ENCODE measurements around the gene BAIAP2L1. TPM values are rescaled to one million over a fixed set of nuclear protein-coding genes. Genes with fewer than 3 reads are reported as not detected.

The BAIAP2L1 gene
- total RNA-seq, 2 experiments from 2014 or later, result 1.7 to 2.3 TPM

DNA sequence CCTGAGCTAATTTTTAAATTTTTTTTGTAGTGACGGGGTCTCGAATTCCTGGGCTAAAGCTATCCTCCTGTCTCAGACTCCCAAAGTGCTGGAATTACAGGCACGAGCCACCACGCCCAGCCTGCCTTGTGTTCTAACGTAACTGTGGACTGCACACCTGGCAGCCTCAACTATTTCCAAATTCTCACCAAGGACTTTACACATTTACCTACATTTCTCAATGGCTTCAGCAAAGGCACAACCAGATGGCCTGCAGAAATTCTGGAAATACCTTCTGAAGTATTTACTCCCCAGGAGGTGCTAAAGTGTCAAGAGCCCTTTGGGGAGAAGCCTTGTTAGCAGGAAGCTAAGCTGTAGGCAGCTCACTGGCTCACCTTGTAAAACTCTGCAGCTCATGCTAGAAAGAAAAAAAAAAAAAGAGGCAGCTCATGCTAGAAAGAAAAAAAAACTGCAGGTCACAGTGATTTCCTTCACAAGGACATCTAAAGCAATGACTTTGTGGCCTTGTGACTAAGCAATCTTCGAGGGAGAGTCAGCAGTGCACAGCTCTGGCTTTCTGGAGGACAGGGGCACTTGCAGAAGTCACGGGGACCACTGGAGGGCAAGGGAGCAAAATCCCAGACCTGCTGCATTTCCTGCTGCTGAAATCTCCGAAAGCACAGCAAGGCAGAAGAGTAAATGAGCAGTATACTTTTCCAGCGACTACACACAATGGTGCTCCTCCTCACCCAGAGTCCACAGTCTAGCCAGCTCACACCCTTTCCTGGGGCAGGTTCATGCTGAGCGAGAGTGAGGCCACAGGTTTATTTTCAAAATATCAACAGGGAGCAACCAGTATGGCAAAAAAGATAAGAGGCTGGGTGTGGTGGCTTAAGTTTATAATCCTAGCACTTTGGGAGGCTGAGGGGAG, 40.4 kb downstream of the BAIAP2L1 start:
- ATAC-seq (no peak), DNase-seq (no peak)
- intact Hi-C loops (cut with micrococcal nuclease), result no loop called here
- TF ChIP-seq CTCF (IDR thresholded peaks at IDR 0.05), result no peak
- POLR2A ChIA-PET, result no interaction called here
- H3K4me1 Mint-ChIP-seq (ENCODE audit: low read depth), result no peaks in the 10 kb centered on the region
- H3K4me3 Mint-ChIP-seq, result no peak overlapping the region
- CTCF ChIA-PET, result interaction anchor here (0.6 kb wide), 1 partner anchor 110 kb away, joined by 3 read pairs; no protein-coding TSS in a partner anchor
- H3K27ac Mint-ChIP-seq, result no peak overlapping the region
- H3K27me3 Mint-ChIP-seq, result no peaks in the 10 kb centered on the region
- no peaks in the 10 kb centered on the region for H3K9me3 Mint-ChIP-seq
- no peaks in the 10 kb centered on the region for H3K36me3 Mint-ChIP-seq (ENCODE audit: low read depth)

GRCh38 chr7:98359395-98359794, 41.5 kb downstream of the BAIAP2L1 start:
- no peak for DNase-seq
- Mint-ChIP-seq H3K4me3 (no peak overlapping the region), H3K27me3 (no peaks in the 10 kb centered on the region), H3K27ac (no peak overlapping the region), H3K9me3 (no peaks in the 10 kb centered on the region), H3K36me3 (ENCODE audit: low read depth) (no peaks in the 10 kb centered on the region), H3K4me1 (ENCODE audit: low read depth) (no peaks in the 10 kb centered on the region)
- POLR2A ChIA-PET, result no interaction called here
- intact Hi-C loops (cut with micrococcal nuclease), result no loop called here
- ATAC-seq, result no peak
- no peak for TF ChIP-seq CTCF (IDR thresholded peaks at IDR 0.05)
- CTCF ChIA-PET, result no interaction called here

DNA sequence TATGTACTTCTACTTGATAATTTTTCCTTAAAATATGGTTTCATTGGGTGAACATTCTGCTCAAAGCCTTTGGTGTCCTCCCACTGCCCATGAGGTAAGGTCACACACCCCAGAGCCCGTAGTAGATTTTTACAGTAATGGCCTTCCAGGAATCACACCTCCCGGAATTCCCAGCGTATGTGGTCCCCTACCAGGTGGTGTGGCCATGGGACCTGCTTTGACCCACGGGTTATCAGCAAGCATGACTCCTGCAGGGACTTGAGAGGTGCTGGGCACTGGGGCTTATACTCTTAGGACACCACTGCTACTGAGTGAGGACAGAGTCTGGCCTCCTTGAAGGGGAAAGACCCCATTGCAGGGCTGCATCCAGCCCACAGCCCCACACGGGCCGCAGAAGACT, 42.2 kb downstream of the BAIAP2L1 start:
- no peak for TF ChIP-seq CTCF (IDR thresholded peaks at IDR 0.05)
- no peaks in the 10 kb centered on the region for H3K9me3 Mint-ChIP-seq
- H3K4me3 Mint-ChIP-seq, result no peak overlapping the region
- H3K27ac Mint-ChIP-seq, result no peak overlapping the region
- ChIA-PET POLR2A (no interaction called here), CTCF (no interaction called here)
- no peak for ATAC-seq
- no peaks in the 10 kb centered on the region for H3K36me3 Mint-ChIP-seq (ENCODE audit: low read depth)
- peaks cover 1% of the 10 kb centered on the region for H3K27me3 Mint-ChIP-seq
- intact Hi-C loops (cut with micrococcal nuclease), result no loop called here
- H3K4me1 Mint-ChIP-seq (ENCODE audit: low read depth), result no peaks in the 10 kb centered on the region
- DNase-seq, result no peak

DNA sequence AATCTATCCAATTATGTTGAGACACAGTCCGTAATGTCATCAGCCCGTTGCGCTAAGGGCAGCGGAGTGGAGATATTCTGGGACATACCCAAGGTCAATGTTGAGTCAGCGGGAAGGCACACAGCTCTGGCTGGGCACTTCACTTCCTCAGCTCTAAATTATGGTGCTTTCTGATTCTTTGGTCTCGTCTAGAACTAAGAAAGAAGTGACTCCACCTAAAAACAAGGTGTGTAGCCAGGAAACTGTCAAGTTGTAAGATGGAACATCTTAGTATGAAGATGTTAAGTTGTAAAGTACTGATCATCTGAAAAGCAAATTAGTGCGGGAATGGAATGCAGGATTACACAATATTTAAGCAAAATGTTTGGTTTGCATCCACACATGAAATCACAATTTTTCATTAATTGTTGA, 43.1 kb downstream of the BAIAP2L1 start:
- ATAC-seq, result no peak
- Mint-ChIP-seq H3K4me3 (no peak overlapping the region), H3K27me3 (peaks cover 1% of the 10 kb centered on the region), H3K4me1 (ENCODE audit: low read depth) (no peaks in the 10 kb centered on the region), H3K27ac (no peak overlapping the region), H3K36me3 (ENCODE audit: low read depth) (no peaks in the 10 kb centered on the region), H3K9me3 (no peaks in the 10 kb centered on the region)
- no peak for DNase-seq
- ChIA-PET POLR2A (no interaction called here), CTCF (no interaction called here)
- TF ChIP-seq CTCF (IDR thresholded peaks at IDR 0.05), result no peak
- intact Hi-C loops (cut with micrococcal nuclease), result no loop called here

- ChIA-PET POLR2A (no interaction called here), CTCF (no interaction called here)
- H3K27me3 Mint-ChIP-seq, result peaks cover 1% of the 10 kb centered on the region
- no peak for TF ChIP-seq CTCF (IDR thresholded peaks at IDR 0.05)
- intact Hi-C loops (cut with micrococcal nuclease), result no loop called here
- DNase-seq (no peak), ATAC-seq (no peak)
- no peak overlapping the region for H3K27ac Mint-ChIP-seq
- H3K4me3 Mint-ChIP-seq, result no peak overlapping the region
- no peaks in the 10 kb centered on the region for H3K36me3 Mint-ChIP-seq (ENCODE audit: low read depth)
- H3K4me1 Mint-ChIP-seq (ENCODE audit: low read depth), result no peaks in the 10 kb centered on the region
- H3K9me3 Mint-ChIP-seq, result no peaks in the 10 kb centered on the region
Measured at GRCh38 chr7:98355250-98355538, 45.7 kb downstream of the BAIAP2L1 start.

Data from activated CD8-positive, alpha-beta T cell treated with anti-CD3 and anti-CD28 coated beads for 36 hours (primary cell).